ENCODE measurements around the gene GAD2.

- TF ChIP-seq CTCF (IDR thresholded peaks at IDR 0.05) (no peak), POLR2A (IDR thresholded peaks at IDR 0.05) (no peak)
These were observed 75.3 kb downstream of the GAD2 start for GRCh38 chr10:26291721-26292480.

All from Peyer's patch (tissue), 4 donors.